HG02759 (cell line): ENCODE data around the gene ANKRD26.
A peak's percentile ranks its signal among the peaks of the same experiment; 100 is the strongest.

Experiments used
- ATAC-seq: cut with Tn5 transposase; IDR thresholded peaks from one replicate; pipeline ENCODE4 v1.9.1; 2021; ENCODE audit warnings: mild to moderate bottlenecking, moderate library complexity; ENCODE audit not compliant: unreplicated experiment

The ANKRD26 gene

GRCh38 chr10:27022048-27022447 is 78.2 kb downstream of the ANKRD26 start:
- no peak for ATAC-seq

GRCh38 chr10:27020243-27020642 is 80.1 kb downstream of the ANKRD26 start:
- no peak for ATAC-seq

GRCh38 chr10:27019827-27020226 is 80.5 kb downstream of the ANKRD26 start:
- ATAC-seq, result no peak

- ATAC-seq, result no peak
Observed at GRCh38 chr10:26997610-26998009, 102.7 kb downstream of the ANKRD26 start.

- ATAC-seq, result no peak
Observed at GRCh38 chr10:26994743-26995142, 105.6 kb downstream of the ANKRD26 start.

GRCh38 chr10:26987851-26988250 is 112.4 kb downstream of the ANKRD26 start:
- ATAC-seq, result no peak

GRCh38 chr10:26983156-26983555 is 117.1 kb downstream of the ANKRD26 start:
- ATAC-seq, result no peak

- ATAC-seq, result no peak
Observed at GRCh38 chr10:26982058-26982457, 118.2 kb downstream of the ANKRD26 start.

- no peak for ATAC-seq
Observed at GRCh38 chr10:26981232-26981824, 119.0 kb downstream of the ANKRD26 start.

- no peak for ATAC-seq
Observed at GRCh38 chr10:26978519-26978918, 121.8 kb downstream of the ANKRD26 start.

- ATAC-seq, result no peak
Observed at GRCh38 chr10:26977635-26978034, 122.7 kb downstream of the ANKRD26 start.

GRCh38 chr10:26970667-26971066 is 129.6 kb downstream of the ANKRD26 start:
- peak; percentile 34 for ATAC-seq

GRCh38 chr10:26969145-26969926 is 131.0 kb downstream of the ANKRD26 start:
- peak; percentile 87 for ATAC-seq

- no peak for ATAC-seq
Observed at GRCh38 chr10:26962835-26963234, 137.5 kb downstream of the ANKRD26 start.

GRCh38 chr10:26960308-26960707 is 140.0 kb downstream of the ANKRD26 start:
- ATAC-seq, result no peak

- no peak for ATAC-seq
Observed at GRCh38 chr10:26959841-26960240, 140.5 kb downstream of the ANKRD26 start.
